Hematopoietic multipotent progenitor cell treated with erythropoietin and hydrocortisone succinate and interleukin-3 and kit ligand, for 4 days (in vitro differentiated cells): ENCODE results near the gene SIGLEC1.

Experiments used
- DNase-seq: peaks from one replicate; pipeline ENCODE4 v3.0.0-alpha.2; 2015

The SIGLEC1 gene

DNA sequence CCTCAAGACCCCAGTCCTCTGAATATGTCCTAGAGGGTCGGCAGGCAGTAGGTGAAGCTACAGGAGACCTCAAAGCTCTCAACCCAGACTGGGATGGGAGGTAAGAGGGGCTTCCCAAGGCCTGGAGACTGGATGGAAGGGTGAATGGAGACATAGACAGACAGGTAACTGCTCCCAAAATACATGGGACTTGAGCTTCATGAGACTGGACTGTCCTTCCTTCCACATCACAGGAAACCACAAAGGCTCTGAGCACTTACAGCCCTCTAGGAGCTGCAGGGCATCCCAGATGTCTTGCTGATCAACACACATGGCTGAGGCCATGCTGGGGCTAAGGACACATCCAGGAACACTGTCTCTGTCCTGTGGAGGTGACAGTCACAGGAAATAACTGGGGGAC lies 31.6 kb upstream of the SIGLEC1 start:
- DNase-seq, result no peak

DNA sequence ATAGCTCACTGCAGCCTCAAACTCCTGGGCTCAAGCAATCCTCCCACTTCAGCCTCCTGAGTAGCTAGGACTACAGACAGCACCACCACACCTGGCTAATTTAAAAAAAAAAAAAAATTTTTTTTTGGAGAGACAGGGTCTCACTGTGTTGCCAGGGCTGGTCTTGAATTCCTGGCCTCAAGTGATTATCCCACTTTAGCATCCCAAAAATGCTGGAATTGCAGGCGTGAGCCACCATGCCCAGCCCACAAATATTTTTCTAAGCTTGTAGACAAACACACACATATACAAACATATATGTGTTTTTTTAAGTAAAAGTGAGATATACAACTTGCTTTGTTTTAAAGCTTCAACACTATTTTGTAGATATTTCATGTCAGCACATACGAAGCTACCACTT lies 30.9 kb upstream of the SIGLEC1 start:
- DNase-seq, result no peak

DNA sequence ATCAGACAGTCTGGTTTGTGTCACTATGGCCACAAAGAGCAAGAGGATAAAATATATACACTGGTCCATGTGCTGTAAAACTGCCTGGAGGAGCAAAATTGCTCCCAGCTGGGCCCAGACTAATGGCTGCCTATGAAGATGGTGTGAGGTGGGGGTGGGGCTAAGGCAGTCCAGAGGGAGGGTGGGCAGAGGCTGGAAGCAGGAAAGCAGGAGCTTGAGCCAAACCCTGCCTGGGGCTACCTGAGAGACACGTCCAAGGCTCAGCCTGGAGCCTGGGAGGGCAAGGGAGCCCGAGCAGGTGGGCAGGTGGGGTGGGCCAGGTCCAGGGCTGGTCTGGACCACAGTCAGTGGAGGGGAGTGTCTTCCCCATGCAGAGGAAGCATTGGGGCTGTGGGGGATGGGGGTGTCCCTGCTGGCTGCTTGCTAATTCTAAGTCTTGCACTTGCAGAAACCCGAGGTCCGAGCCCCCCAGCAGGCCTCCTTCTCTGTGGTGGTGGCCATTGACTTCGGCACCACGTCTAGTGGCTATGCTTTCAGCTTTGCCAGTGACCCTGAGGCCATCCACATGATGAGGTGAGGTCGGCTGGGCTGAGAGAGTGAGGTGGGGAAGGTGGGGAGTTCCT lies 29.5 kb upstream of the SIGLEC1 start:
- no peak for DNase-seq

- DNase-seq, result no peak
Measured at GRCh38 chr20:3740615-3741301, 28.4 kb upstream of the SIGLEC1 start.

- DNase-seq, result peak; percentile 59
Measured at GRCh38 chr20:3739926-3740451, 27.6 kb upstream of the SIGLEC1 start.

DNA sequence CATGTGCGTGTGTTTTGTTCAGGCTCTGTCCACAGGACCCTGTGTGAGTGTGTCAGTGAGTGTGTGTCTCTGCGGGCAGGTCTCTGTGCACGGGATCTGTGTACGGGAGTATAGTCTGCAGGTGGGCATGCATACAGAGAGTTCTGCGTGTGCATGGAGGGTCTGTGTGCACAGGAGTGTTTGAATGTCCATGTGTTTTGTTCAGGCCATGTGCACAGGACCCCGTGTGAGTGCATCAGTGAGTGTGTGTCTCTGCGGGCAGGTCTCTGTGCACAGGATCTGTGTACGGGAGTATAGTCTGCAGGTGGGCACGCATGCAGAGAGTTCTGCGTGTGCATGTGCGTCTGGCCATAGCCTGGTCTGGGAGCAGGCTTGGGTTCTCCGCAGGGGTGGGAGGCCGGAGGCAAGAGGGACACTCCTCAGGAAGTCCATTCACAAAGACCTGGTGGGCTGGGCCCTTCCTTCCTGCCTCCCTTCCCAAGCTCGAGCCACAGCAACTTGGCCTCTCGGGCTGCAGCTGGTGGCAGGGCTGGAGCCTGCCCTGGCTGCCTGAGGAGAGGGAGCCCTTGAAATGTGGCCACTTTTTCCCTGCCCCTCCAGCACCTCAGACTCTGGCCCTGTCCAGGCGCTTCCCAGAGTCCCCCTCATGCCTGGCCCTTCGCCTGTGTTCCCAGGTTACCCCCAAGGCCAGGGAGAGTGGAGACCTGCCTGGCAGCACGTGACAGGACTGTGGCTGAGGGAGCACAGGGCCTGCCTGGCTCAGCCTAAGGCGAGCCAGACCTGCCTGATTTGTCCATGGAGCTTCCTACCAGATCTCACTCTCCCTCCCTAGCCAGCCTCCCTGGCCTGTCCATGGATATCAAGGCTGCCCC lies 26.9 kb upstream of the SIGLEC1 start:
- no peak for DNase-seq

DNA sequence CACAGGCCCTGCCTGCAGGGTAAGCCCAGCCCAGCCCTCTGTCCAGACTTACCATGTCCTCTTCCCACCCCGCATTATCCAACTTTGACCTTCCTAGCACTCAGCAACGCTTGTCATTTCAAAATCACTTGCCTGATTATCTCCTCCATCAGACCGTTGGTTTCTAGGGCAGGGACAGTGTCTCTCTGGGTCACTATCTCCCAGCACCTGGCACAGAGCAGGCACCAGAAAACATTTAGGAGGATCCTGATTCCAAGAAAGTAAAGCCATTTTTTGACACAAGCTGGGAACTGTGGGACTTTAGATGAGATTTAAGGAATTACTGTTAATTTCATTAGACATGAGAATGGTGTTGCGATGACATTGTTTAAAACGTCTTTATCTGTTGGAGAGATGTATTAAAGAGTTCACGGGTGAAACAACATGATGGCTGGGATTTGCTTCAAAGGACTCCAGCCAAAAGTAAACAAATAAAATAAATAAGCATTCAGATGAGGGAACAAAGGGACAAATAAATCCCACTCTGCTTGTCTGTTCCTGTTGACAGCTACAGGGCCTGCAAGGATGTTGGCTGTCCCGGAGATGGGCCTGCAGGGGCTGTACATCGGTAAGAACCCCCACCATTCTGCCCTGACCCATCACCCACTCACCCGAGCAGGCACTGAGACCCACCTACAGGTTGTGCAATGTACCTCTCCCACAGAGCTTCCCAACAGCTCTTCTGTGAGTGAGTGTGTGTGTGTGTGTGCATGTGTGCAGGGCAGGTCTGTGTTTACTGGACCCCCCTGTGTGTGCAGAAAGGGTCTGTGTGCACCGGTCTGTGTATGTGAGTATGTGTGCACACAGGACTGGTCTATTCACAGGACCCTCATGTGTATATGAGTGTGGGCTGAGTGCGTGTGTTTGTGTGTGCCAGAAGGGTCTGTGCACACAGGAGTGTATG lies 26.0 kb upstream of the SIGLEC1 start:
- peak; percentile 33 for DNase-seq

- DNase-seq, result no peak
Measured at GRCh38 chr20:3735768-3736167, 23.4 kb upstream of the SIGLEC1 start.

DNA sequence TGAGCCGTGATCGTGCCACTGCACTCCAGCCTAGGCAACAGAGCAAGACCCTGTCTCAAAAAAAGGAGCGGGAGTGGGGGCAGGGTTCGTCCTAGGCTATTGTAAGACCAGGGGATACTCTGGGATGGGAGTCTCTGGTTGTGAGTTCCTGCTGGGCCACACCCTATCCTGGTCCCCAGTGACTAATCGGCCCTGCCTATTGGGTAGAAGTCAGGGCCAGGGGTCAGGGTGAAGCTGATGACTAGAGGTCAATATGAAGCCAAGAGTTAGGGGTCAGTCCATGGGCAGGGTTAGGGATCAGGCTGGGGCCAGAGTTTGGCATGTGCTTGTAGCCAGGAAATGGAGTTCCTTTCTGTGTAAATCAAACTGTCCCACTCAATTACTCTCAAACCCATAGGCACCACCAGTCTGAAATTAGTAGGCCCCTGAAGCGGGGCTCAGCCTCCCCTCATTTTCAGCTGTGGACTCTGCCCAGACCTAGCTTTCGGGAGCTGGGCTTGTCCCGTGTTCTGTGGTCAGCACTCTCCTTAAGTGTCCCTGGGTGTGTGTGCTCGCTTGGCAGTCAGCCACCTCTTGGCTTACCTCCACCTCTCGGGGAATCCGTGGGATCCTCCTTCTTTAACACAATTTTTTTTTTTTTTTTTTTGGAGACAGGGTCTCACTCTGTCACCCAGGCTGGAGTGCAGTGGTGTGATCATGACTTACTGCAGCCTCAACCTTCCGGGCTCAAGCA lies 21.9 kb upstream of the SIGLEC1 start:
- no peak for DNase-seq

- no peak for DNase-seq
Measured at GRCh38 chr20:3733119-3733995, 21.0 kb upstream of the SIGLEC1 start.

- DNase-seq, result no peak
Measured at GRCh38 chr20:3732327-3733118, 20.1 kb upstream of the SIGLEC1 start, which contains the start of gene HSPA12B. Gene HSPA12B (plus strand): TSS chr20:3732685. CDS start chr20:3738675, 5,990 bp downstream.

DNA sequence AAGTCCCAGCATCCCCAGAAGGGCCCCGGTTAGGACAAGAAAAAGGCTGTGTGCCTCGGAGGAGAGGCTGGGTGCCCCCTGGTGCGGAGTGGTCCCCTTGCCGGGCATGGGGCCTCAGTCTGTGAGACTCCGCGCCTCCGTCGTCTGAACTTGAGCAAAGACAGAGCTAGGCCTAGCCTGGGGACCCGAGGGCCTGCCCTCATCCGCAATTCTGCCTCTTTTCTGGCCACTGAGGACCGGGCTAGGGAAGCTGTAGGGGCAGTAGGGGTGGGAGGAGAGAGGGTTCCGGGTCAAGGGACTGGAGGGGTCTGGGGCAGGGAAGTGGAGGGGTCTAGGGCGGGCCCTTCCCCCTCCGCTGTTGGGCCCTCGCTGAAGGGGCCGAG lies 19.5 kb upstream of the SIGLEC1 start:
- no peak for DNase-seq

GRCh38 chr20:3730803-3731672 lies 18.6 kb upstream of the SIGLEC1 start:
- DNase-seq, result no peak

GRCh38 chr20:3729811-3730540 lies 17.6 kb upstream of the SIGLEC1 start:
- DNase-seq, result no peak

DNA sequence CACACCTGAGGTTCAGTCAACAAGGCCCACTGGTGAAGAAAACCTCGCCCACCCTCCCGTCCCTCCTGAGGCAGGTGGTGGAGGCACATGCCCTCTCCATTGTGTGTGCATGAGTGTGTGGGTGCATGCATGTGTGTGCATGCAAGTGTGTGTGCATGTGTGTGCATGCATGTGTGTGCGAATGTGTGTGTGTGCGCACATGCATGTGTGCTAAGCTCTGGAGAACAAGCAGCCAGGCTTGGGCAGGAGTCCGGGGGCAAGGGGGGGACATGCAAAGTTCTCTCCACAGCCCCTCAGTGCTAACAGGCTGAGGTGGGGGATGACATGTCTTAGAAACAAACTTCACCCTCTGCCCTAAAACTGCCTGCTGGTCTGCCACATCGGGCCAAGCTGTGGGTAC lies 17.0 kb upstream of the SIGLEC1 start:
- no peak for DNase-seq

GRCh38 chr20:3728876-3729275 lies 16.5 kb upstream of the SIGLEC1 start:
- no peak for DNase-seq

GRCh38 chr20:3728354-3728753 lies 16.0 kb upstream of the SIGLEC1 start:
- no peak for DNase-seq
